ENCODE results near the gene OR10V1. TPM values are rescaled to one million over a fixed set of nuclear protein-coding genes. Genes with fewer than 3 reads are reported as not detected.

Gene OR10V1
- total and polyA plus RNA-seq, 9 of the 15 experiments (the other 6 are each of a cell fraction or from before 2014, with no cell fraction given): not detected

- TF ChIP-seq CUX1 (CRISPR knock-in tag; IDR thresholded peaks at IDR 0.05): no peak
- TF ChIP-seq DMBX1 (CRISPR knock-in tag; IDR thresholded peaks at IDR 0.05; ENCODE audit: borderline replicate concordance): 0 out of 2 replicates have a peak, but pooled peaks have one; percentile 8
- TF ChIP-seq MCM5 (IDR thresholded peaks at IDR 0.05; ENCODE audit: low read depth): no peak
- TF ChIP-seq L3MBTL2 (IDR thresholded peaks at IDR 0.05): peak; percentile 96
- TF ChIP-seq IRF9 (tag; IDR thresholded peaks at IDR 0.05): peak; percentile 39; the same call in 1 of the 2 replicates
- no peak for TF ChIP-seq KLF1 (tag; IDR thresholded peaks at IDR 0.05)
- no peak for TF ChIP-seq JUND (IDR thresholded peaks at IDR 0.05; ENCODE audit: borderline replicate concordance, low read depth, low read length)
- 0 out of 3 replicates have a peak, but pooled peaks have one; percentile 12 for TF ChIP-seq JUND (tag; IDR thresholded peaks at IDR 0.05; ENCODE audit: borderline replicate concordance, low read depth, low read length)
- TF ChIP-seq HLTF (IDR thresholded peaks at IDR 0.05): no peak
- TF ChIP-seq SMAD4 (CRISPR knock-in tag; conservative IDR thresholded peaks at IDR 0.05): 0 out of 2 replicates have a peak, but pooled peaks have one; percentile 6
- peak; percentile 37; the same call in 1 of the 2 replicates for TF ChIP-seq ZBTB33 (CRISPR knock-in tag; IDR thresholded peaks at IDR 0.05)
Observed at GRCh38 chr11:59669611-59670009, 44.0 kb downstream of the OR10V1 start (continued).
